ENCODE results near the gene DELE1.

Gene DELE1

GRCh38 chr5:141944076-141944475 lies 20.4 kb downstream of the DELE1 start:
- no peak for ATAC-seq
- no peak for TF ChIP-seq PATZ1 (CRISPR knock-in tag; IDR thresholded peaks at IDR 0.05; ENCODE audit: borderline replicate concordance)
- TF ChIP-seq ISL1 (CRISPR knock-in tag; IDR thresholded peaks at IDR 0.05): no peak
- TF ChIP-seq POU6F1 (CRISPR knock-in tag; IDR thresholded peaks at IDR 0.05; ENCODE audit: borderline replicate concordance, low read depth): no peak
- no peak for TF ChIP-seq CSDC2 (CRISPR knock-in tag; IDR thresholded peaks at IDR 0.05)
- TF ChIP-seq PPARA (CRISPR knock-in tag; IDR thresholded peaks at IDR 0.05; ENCODE audit: borderline replicate concordance): no peak
- TF ChIP-seq ZNF70 (CRISPR knock-in tag; IDR thresholded peaks at IDR 0.05): no peak
- TF ChIP-seq, protein P1, sequence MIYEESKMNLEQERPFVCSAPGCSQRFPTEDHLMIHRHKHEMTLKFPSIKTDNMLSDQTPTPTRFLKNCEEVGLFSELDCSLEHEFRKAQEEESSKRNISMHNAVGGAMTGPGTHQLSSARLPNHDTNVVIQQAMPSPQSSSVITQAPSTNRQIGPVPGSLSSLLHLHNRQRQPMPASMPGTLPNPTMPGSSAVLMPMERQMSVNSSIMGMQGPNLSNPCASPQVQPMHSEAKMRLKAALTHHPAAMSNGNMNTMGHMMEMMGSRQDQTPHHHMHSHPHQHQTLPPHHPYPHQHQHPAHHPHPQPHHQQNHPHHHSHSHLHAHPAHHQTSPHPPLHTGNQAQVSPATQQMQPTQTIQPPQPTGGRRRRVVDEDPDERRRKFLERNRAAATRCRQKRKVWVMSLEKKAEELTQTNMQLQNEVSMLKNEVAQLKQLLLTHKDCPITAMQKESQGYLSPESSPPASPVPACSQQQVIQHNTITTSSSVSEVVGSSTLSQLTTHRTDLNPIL (CRISPR knock-in tag; IDR thresholded peaks at IDR 0.05; ENCODE audit: low read depth): no peak
- TF ChIP-seq, protein P2, sequence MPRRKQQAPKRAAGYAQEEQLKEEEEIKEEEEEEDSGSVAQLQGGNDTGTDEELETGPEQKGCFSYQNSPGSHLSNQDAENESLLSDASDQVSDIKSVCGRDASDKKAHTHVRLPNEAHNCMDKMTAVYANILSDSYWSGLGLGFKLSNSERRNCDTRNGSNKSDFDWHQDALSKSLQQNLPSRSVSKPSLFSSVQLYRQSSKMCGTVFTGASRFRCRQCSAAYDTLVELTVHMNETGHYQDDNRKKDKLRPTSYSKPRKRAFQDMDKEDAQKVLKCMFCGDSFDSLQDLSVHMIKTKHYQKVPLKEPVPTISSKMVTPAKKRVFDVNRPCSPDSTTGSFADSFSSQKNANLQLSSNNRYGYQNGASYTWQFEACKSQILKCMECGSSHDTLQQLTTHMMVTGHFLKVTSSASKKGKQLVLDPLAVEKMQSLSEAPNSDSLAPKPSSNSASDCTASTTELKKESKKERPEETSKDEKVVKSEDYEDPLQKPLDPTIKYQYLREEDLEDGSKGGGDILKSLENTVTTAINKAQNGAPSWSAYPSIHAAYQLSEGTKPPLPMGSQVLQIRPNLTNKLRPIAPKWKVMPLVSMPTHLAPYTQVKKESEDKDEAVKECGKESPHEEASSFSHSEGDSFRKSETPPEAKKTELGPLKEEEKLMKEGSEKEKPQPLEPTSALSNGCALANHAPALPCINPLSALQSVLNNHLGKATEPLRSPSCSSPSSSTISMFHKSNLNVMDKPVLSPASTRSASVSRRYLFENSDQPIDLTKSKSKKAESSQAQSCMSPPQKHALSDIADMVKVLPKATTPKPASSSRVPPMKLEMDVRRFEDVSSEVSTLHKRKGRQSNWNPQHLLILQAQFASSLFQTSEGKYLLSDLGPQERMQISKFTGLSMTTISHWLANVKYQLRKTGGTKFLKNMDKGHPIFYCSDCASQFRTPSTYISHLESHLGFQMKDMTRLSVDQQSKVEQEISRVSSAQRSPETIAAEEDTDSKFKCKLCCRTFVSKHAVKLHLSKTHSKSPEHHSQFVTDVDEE (CRISPR knock-in tag; IDR thresholded peaks at IDR 0.05): no peak
- TF ChIP-seq ESRRG (CRISPR knock-in tag; IDR thresholded peaks at IDR 0.05): no peak
- TF ChIP-seq ZNF8 (CRISPR knock-in tag; IDR thresholded peaks at IDR 0.05): no peak
- TF ChIP-seq ZC3H10 (CRISPR knock-in tag; IDR thresholded peaks at IDR 0.05): no peak
- no peak for TF ChIP-seq TCF4 (CRISPR knock-in tag; IDR thresholded peaks at IDR 0.05; ENCODE audit: borderline replicate concordance)
- no peak for TF ChIP-seq OSR1 (CRISPR knock-in tag; IDR thresholded peaks at IDR 0.05)

- ATAC-seq: no peak; the same call in 2 of the 3 replicates
These were observed 21.9 kb downstream of the DELE1 start for GRCh38 chr5:141945511-141946051.

DNA sequence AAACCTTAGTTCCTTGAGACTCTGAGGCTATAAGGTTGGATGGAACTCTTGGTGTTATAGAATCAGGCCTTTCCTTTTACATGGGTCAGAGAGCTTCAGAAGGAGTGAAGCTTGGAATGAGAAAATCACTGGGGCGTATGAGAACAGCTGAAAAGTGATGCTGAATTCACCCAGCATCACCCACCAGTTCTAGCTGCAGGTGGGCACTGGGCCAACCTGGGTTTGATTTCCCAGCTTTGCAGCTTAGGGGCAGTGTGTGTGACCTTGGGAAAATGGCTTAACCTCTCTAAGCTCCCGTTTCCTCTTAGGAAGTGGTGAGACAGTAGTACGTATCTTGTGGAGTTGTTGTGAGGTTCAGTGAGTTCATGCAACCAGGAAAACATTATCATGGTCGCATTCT lies 23.6 kb downstream of the DELE1 start:
- ATAC-seq: no peak
- TF ChIP-seq ZNF8 (CRISPR knock-in tag; IDR thresholded peaks at IDR 0.05) (no peak), BACH2 (CRISPR knock-in tag; IDR thresholded peaks at IDR 0.05; ENCODE audit: borderline replicate concordance) (no peak), ISL1 (CRISPR knock-in tag; IDR thresholded peaks at IDR 0.05) (no peak), GLIS3 (CRISPR knock-in tag; IDR thresholded peaks at IDR 0.05) (no peak), TOX (CRISPR knock-in tag; IDR thresholded peaks at IDR 0.05; ENCODE audit: borderline replicate concordance) (no peak), TCF4 (CRISPR knock-in tag; IDR thresholded peaks at IDR 0.05; ENCODE audit: borderline replicate concordance) (no peak), ZFP3 (CRISPR knock-in tag; IDR thresholded peaks at IDR 0.05) (no peak), RARB (CRISPR knock-in tag; IDR thresholded peaks at IDR 0.05) (no peak), ZC3H10 (CRISPR knock-in tag; IDR thresholded peaks at IDR 0.05) (no peak), PPARA (CRISPR knock-in tag; IDR thresholded peaks at IDR 0.05; ENCODE audit: borderline replicate concordance) (no peak), CSDC2 (CRISPR knock-in tag; IDR thresholded peaks at IDR 0.05) (no peak), ZFP30 (CRISPR knock-in tag; IDR thresholded peaks at IDR 0.05) (no peak)
- TF ChIP-seq, protein P2 (CRISPR knock-in tag; IDR thresholded peaks at IDR 0.05): no peak

More at GRCh38 chr5:141945511-141946051, 21.9 kb downstream of the DELE1 start:
- TF ChIP-seq OSR1 (CRISPR knock-in tag; IDR thresholded peaks at IDR 0.05) (no peak), GLIS3 (CRISPR knock-in tag; IDR thresholded peaks at IDR 0.05) (no peak), CSDC2 (CRISPR knock-in tag; IDR thresholded peaks at IDR 0.05) (no peak), ZNF565 (CRISPR knock-in tag; conservative IDR thresholded peaks at IDR 0.05; ENCODE audit: low read depth) (no peak), ZFP3 (CRISPR knock-in tag; IDR thresholded peaks at IDR 0.05) (no peak), ZNF70 (CRISPR knock-in tag; IDR thresholded peaks at IDR 0.05) (no peak), PPARA (CRISPR knock-in tag; IDR thresholded peaks at IDR 0.05; ENCODE audit: borderline replicate concordance) (no peak)
- TF ChIP-seq, protein P2 (CRISPR knock-in tag; IDR thresholded peaks at IDR 0.05): no peak
